Measurements from ENCODE around the gene ADGRD1. TPM values are rescaled to one million over a fixed set of nuclear protein-coding genes. Genes with fewer than 3 reads are reported as not detected.
"Not testable (repeated sequence)": the region's sequence is repeated elsewhere in the genome, so short reads cannot be mapped to it uniquely, and the experiment has no call there.

ADGRD1 gene
- total RNA-seq (2014; rRNA removed; shearing (Covaris generic)): 0.89 and 0.97 TPM in 2 replicates

DNA sequence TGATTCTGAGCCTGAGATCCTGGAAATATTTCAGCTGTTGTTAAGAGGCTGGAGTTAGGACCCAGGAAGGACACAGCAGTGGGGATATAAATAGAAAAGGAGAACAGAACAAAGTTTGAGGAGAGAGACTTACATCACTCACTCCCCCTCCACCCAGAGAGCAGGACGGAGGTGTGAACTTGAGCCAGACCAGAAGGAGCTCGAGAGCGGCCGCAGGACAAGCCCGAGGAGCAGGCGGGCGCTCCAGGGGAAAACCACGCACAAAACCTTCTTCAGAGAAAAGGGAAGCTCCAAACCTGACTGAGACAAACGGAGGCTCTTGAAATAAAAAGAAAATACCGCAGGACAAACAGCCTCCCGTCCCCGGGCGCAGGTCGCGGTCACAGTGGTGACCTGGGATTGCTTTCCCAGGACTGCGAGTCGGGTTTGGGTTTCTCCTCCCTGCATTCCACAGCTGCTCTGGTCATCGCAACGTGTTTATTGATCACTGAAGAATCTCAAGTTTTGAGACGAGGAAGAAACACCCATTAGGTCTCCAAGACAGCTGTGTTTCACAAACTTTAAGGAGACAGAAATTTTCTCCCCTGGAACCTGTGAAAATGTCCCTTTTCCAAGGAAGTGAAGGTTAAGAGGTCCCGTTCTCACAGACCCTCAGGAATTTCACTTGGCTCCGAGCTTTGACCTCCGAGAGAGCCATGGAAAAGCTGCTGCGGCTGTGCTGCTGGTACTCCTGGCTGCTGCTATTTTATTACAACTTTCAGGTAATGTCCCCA is at the start of gene ADGRD1:
Gene ADGRD1, plus strand, starts transcription at position 137 of the 773 bp plus-strand sequence. Its CDS starts 559 bp downstream, at position 696.
- DNase-seq: no peak
- Histone ChIP-seq H3K36me3 (replicated peaks; ENCODE audit: control insufficient read depth, insufficient read depth, low read length) (no peaks in the 10 kb centered on the region), H3K4me3 (ENCODE audit: insufficient read depth, low read depth, low read length) (no peak within 1 kb of the TSS), H3K27me3 (ENCODE audit: control insufficient read depth, insufficient read depth, low read length) (no peaks in the 10 kb centered on the region; the same call in 1 of the 2 replicates)

DNA sequence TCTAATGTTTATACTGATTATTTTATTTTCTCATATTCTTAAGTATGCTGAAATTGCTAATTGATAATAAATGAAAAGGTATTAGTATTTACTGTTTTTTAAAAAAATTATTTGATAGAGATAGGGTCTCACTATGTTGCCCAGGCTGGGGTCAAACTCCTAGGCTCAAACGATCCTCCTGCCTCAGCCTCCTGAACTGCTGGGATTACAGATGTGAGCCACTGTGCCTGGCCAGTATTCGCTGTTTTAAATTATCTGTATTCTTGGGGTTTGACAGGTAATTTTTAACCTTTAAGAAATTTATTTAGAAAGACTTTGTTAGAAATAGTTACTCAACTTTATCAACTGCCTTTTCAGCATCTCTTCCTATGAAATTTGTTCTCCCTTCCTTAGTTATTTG is 49.6 kb upstream of the ADGRD1 start:
- no peak for DNase-seq
- Histone ChIP-seq H3K4me3 (ENCODE audit: insufficient read depth, low read depth, low read length) (no peak overlapping the region), H3K36me3 (replicated peaks; ENCODE audit: control insufficient read depth, insufficient read depth, low read length) (no peaks in the 10 kb centered on the region), H3K27me3 (ENCODE audit: control insufficient read depth, insufficient read depth, low read length) (no peaks in the 10 kb centered on the region)

DNA sequence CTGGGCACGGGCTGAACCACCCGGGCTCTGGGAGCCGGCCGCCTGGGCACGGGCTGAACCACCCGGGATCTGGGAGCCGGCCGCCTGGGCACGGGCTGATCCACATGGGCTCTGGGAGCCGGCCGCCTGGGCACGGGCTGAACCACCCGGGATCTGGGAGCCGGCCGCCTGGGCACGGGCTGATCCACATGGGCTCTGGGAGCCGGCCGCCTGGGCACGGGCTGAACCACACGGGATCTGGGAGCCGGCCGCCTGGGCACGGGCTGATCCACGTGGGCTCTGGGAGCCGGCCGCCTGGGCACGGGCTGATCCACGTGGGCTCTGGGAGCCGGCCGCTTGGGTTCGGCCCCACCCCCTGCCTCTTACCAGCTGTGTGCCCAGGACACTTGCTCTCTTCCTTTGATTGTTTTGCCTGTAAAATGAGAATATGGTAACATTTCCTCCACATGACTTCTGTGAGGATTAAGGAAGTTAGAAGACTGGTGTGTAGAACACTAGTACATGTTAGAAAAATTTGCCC is 48.7 kb upstream of the ADGRD1 start:
- H3K27me3 ChIP-seq (ENCODE audit: control insufficient read depth, insufficient read depth, low read length); H3K4me3 ChIP-seq (ENCODE audit: insufficient read depth, low read depth, low read length); DNase-seq; H3K36me3 ChIP-seq (replicated peaks; ENCODE audit: control insufficient read depth, insufficient read depth, low read length): not testable (repeated sequence)

DNA sequence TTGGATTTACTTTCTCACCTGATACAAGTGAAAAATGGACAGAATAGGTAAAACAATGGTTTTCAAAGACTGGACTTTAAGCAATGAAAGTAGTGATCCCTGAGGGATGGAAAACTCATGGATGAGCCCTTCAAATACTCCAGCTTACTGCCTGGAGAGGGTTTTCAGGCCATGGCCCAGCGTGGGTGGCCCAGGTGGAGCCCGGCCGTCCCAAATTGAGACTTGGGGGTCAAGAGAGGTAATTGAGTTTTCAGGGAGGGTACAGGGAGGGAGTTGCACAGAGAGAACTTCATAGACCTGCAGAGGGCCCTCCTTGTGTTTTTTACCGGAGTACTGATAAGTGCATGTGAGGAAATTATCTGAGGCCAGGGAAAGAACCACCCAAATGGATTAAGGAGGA is 44.6 kb upstream of the ADGRD1 start:
- no peak for DNase-seq

DNA sequence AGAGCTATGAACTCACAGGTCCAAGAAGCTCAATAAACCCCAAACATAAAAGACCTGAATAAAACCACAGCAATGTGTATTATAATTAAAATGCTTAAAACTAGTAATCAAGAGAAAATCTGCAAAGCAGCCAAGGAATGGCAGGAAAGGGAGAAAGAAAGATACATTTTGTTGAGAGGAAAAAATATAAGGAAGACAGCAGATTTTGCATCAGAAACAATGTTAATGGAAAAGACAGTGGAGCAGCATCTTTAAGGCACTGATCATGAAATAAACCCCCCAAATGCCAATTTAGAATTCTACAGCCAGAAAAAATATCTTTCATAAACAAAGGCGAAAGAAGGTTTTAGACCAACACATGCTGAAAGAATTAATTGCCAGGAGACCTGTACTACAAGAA is 42.5 kb upstream of the ADGRD1 start:
- Histone ChIP-seq H3K36me3 (replicated peaks; ENCODE audit: control insufficient read depth, insufficient read depth, low read length) (no peaks in the 10 kb centered on the region), H3K27me3 (ENCODE audit: control insufficient read depth, insufficient read depth, low read length) (no peaks in the 10 kb centered on the region), H3K4me3 (ENCODE audit: insufficient read depth, low read depth, low read length) (no peak overlapping the region)
- DNase-seq: no peak

More for the DNA sequence above, 44.6 kb upstream of the ADGRD1 start:
- Histone ChIP-seq H3K4me3 (ENCODE audit: insufficient read depth, low read depth, low read length) (no peak overlapping the region), H3K36me3 (replicated peaks; ENCODE audit: control insufficient read depth, insufficient read depth, low read length) (no peaks in the 10 kb centered on the region), H3K27me3 (ENCODE audit: control insufficient read depth, insufficient read depth, low read length) (no peaks in the 10 kb centered on the region)

- DNase-seq: no peak
- no peak overlapping the region for H3K4me3 ChIP-seq (ENCODE audit: insufficient read depth, low read depth, low read length)
- no peaks in the 10 kb centered on the region for H3K36me3 ChIP-seq (replicated peaks; ENCODE audit: control insufficient read depth, insufficient read depth, low read length)
- no peaks in the 10 kb centered on the region for H3K27me3 ChIP-seq (ENCODE audit: control insufficient read depth, insufficient read depth, low read length)
Measured at GRCh38 chr12:130911933-130912332, 41.8 kb upstream of the ADGRD1 start.

DNA sequence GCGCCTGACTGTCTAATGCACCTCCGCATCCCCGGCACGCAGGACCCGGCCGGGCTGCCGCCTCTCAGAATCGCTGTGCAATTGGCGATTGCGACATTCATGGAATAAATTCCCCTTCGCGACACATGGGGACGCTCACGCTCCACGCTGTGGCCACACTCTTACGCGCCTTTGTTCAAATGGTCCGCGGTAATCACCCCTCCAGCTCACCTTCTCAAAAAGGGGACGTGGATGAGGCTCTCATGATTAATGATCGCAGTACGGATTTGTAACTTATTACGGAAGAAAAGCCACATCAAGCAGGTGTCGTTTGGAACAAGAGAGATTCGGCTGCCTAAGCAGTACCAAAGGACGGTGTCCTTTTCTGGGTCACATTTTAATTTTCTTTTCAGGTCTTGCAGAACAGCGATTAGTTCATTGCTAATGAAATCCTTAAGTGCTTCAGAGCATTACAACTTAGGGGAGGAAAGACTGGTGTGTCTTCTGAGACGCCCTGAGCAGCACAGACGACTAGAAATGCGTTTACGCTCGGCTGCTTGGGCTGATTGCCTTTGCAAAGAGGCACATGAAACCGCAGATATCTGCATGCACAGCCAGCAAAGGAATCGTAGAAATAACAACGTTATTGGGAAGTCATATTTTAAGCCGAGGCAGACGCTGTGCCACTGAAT is 37.3 kb upstream of the ADGRD1 start:
- Histone ChIP-seq H3K4me3 (ENCODE audit: insufficient read depth, low read depth, low read length) (no peak overlapping the region), H3K27me3 (ENCODE audit: control insufficient read depth, insufficient read depth, low read length) (no peaks in the 10 kb centered on the region), H3K36me3 (replicated peaks; ENCODE audit: control insufficient read depth, insufficient read depth, low read length) (no peaks in the 10 kb centered on the region)
- DNase-seq: peak; percentile 80

- no peaks in the 10 kb centered on the region for H3K27me3 ChIP-seq (ENCODE audit: control insufficient read depth, insufficient read depth, low read length)
Measured at GRCh38 chr12:130917607-130918006, 36.1 kb upstream of the ADGRD1 start.

DNA sequence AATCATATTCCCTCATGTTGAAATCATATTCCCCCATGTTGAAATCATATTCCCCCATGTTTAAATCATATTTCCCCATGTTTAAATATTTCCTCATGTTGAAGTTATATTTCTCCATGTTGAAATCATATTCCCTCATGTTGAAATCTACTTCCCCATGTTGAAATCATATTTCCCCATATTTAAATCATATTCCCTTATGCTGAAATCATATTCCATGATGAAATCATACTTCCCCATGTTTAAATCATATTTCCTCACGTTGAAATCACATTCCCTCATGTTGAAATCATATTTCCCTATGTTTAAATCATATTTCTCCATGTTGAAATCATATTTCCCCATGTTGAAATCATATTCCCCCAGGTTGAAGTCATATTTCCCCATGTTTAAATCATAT is 34.6 kb upstream of the ADGRD1 start:
- Histone ChIP-seq H3K27me3 (ENCODE audit: control insufficient read depth, insufficient read depth, low read length) (no peaks in the 10 kb centered on the region), H3K36me3 (replicated peaks; ENCODE audit: control insufficient read depth, insufficient read depth, low read length) (no peaks in the 10 kb centered on the region), H3K4me3 (ENCODE audit: insufficient read depth, low read depth, low read length) (no peak overlapping the region)
- DNase-seq: no peak

More at GRCh38 chr12:130917607-130918006, 36.1 kb upstream of the ADGRD1 start:
- no peak overlapping the region for H3K4me3 ChIP-seq (ENCODE audit: insufficient read depth, low read depth, low read length)
- no peak for DNase-seq
- H3K36me3 ChIP-seq (replicated peaks; ENCODE audit: control insufficient read depth, insufficient read depth, low read length): no peaks in the 10 kb centered on the region

GRCh38 chr12:130920119-130920703 is 33.5 kb upstream of the ADGRD1 start:
- no peak for DNase-seq
- H3K36me3 ChIP-seq (replicated peaks; ENCODE audit: control insufficient read depth, insufficient read depth, low read length): no peaks in the 10 kb centered on the region
- H3K27me3 ChIP-seq (ENCODE audit: control insufficient read depth, insufficient read depth, low read length): no peaks in the 10 kb centered on the region
- no peak overlapping the region for H3K4me3 ChIP-seq (ENCODE audit: insufficient read depth, low read depth, low read length)

- no peak for DNase-seq
- H3K4me3 ChIP-seq (ENCODE audit: insufficient read depth, low read depth, low read length): no peak overlapping the region
- no peaks in the 10 kb centered on the region for H3K36me3 ChIP-seq (replicated peaks; ENCODE audit: control insufficient read depth, insufficient read depth, low read length)
- H3K27me3 ChIP-seq (ENCODE audit: control insufficient read depth, insufficient read depth, low read length): no peaks in the 10 kb centered on the region
Measured at GRCh38 chr12:130920723-130921381, 32.9 kb upstream of the ADGRD1 start.

- no peaks in the 10 kb centered on the region for H3K27me3 ChIP-seq (ENCODE audit: control insufficient read depth, insufficient read depth, low read length)
- DNase-seq: no peak
- no peak overlapping the region for H3K4me3 ChIP-seq (ENCODE audit: insufficient read depth, low read depth, low read length)
- no peaks in the 10 kb centered on the region for H3K36me3 ChIP-seq (replicated peaks; ENCODE audit: control insufficient read depth, insufficient read depth, low read length)
Measured at GRCh38 chr12:130922511-130922953, 31.2 kb upstream of the ADGRD1 start.

DNA sequence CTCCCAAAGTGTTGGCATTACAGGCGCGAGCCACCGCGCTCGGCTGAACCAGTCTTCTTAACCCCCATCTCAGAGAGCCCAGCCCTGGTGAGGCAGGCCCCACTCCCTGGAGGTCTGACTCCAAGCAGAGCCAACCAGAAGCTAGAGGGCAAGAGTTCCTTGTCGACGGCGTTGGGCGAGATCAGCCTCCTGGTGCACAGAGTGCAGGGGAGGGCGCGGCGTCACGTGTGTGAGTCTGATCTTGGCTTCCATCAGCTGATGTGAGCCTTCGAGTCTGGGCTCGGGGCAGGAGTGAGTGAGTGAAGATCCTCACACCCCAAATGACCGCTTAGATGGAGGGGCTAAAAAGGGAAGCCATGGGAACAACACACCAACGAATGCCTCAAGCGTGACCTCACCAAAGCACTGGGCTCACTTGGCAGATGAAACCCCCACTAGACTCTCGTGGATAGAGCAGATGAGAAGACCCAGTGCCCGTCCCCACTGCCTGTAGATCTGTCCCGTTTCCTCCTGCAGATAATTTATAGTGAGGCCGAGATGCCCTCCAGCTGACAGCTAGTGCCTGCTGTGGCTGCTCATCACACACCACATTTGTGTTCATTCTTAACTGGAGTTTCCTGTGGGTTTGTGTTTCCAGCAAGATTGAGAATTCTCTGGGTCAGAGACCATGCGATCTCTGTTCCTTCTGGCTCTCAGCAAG is 28.6 kb upstream of the ADGRD1 start:
- DNase-seq: no peak
- Histone ChIP-seq H3K27me3 (ENCODE audit: control insufficient read depth, insufficient read depth, low read length) (no peaks in the 10 kb centered on the region), H3K36me3 (replicated peaks; ENCODE audit: control insufficient read depth, insufficient read depth, low read length) (no peaks in the 10 kb centered on the region), H3K4me3 (ENCODE audit: insufficient read depth, low read depth, low read length) (no peak overlapping the region)

GRCh38 chr12:130925666-130926015 is 28.1 kb upstream of the ADGRD1 start:
- Histone ChIP-seq H3K4me3 (ENCODE audit: insufficient read depth, low read depth, low read length) (no peak overlapping the region), H3K36me3 (replicated peaks; ENCODE audit: control insufficient read depth, insufficient read depth, low read length) (no peaks in the 10 kb centered on the region), H3K27me3 (ENCODE audit: control insufficient read depth, insufficient read depth, low read length) (no peaks in the 10 kb centered on the region)
- no peak for DNase-seq
